Measurements from ENCODE around the gene REM1. TPM values are rescaled to one million over a fixed set of nuclear protein-coding genes. Genes with fewer than 3 reads are reported as not detected.

The REM1 gene
- total RNA-seq, 1 experiment from 2014 or later: not detected

- peaks cover 2 to 34% (median 9%) of the 10 kb centered on the region in 3 experiments; a peak in 6 of 7 replicates for H3K36me3 Mint-ChIP-seq (ENCODE audit: insufficient read depth in 1 of 3, low read depth in 3 of 3)
- H3K23me2 ChIP-seq (ENCODE audit: insufficient read length, low read depth, low read length, poor library complexity, severe bottlenecking): no peaks in the 10 kb centered on the region
- H3K4me2 ChIP-seq (ENCODE audit: insufficient read depth, insufficient read length, low read length): no peak overlapping the region
- H4K5ac ChIP-seq (ENCODE audit: insufficient read length, low read depth, low read length): no peak overlapping the region
- no peaks in the 10 kb centered on the region for H4K20me1 ChIP-seq (ENCODE audit: control insufficient read depth, insufficient read depth, insufficient read length)
- H3K27ac ChIP-seq (ENCODE audit: insufficient read length, low read depth, low read length): no peak overlapping the region
- no peaks in the 10 kb centered on the region for H3K79me1 ChIP-seq (ENCODE audit: insufficient read depth, low read depth, low read length, poor library complexity, severe bottlenecking)
- no peaks in the 10 kb centered on the region for H3K27me3 ChIP-seq (ENCODE audit: insufficient read depth, low read length)
- no peaks in the 10 kb centered on the region for H3K4me1 ChIP-seq (ENCODE audit: insufficient read depth, low read length)
- H2AK5ac ChIP-seq (ENCODE audit: insufficient read length, low read length): no peak overlapping the region
- no peak overlapping the region for H3K56ac ChIP-seq (ENCODE audit: insufficient read length, low read depth, low read length)
- H2BK12ac ChIP-seq (ENCODE audit: insufficient read length, low read depth, low read length): no peak overlapping the region
- no peak overlapping the region for H3K27ac Mint-ChIP-seq
- no peak overlapping the region for H3K9ac ChIP-seq (ENCODE audit: extremely low read depth, insufficient read length, low read length)
- no peaks in the 10 kb centered on the region for H3K79me2 ChIP-seq (ENCODE audit: insufficient read depth, low read length)
- peaks cover 8% of the 10 kb centered on the region for H3K27me3 Mint-ChIP-seq (ENCODE audit: low read depth)
- H2BK120ac ChIP-seq (ENCODE audit: low read depth, low read length, poor library complexity, severe bottlenecking): no peak overlapping the region
- H4K8ac ChIP-seq (replicated peaks; ENCODE audit: insufficient read length, low read depth, low read length): no peak overlapping the region
- H3K18ac ChIP-seq (ENCODE audit: insufficient read length, low read depth, low read length): no peak overlapping the region
- H3T11ph ChIP-seq (ENCODE audit: low read length): no peak overlapping the region
- no peak overlapping the region for H3K4me3 Mint-ChIP-seq
- H3K4me1 Mint-ChIP-seq: no peaks in the 10 kb centered on the region
- TF ChIP-seq, protein P1, sequence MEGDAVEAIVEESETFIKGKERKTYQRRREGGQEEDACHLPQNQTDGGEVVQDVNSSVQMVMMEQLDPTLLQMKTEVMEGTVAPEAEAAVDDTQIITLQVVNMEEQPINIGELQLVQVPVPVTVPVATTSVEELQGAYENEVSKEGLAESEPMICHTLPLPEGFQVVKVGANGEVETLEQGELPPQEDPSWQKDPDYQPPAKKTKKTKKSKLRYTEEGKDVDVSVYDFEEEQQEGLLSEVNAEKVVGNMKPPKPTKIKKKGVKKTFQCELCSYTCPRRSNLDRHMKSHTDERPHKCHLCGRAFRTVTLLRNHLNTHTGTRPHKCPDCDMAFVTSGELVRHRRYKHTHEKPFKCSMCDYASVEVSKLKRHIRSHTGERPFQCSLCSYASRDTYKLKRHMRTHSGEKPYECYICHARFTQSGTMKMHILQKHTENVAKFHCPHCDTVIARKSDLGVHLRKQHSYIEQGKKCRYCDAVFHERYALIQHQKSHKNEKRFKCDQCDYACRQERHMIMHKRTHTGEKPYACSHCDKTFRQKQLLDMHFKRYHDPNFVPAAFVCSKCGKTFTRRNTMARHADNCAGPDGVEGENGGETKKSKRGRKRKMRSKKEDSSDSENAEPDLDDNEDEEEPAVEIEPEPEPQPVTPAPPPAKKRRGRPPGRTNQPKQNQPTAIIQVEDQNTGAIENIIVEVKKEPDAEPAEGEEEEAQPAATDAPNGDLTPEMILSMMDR (conservative IDR thresholded peaks at IDR 0.05): no peak
- no peak overlapping the region for H3K23ac ChIP-seq (ENCODE audit: insufficient read length, low read depth, low read length)
- H4K91ac ChIP-seq (ENCODE audit: insufficient read length, low read depth, low read length): no peak overlapping the region
- H3K9me3 ChIP-seq (ENCODE audit: control insufficient read depth, low read depth, low read length): peaks cover 53% of the 10 kb centered on the region
- no peak overlapping the region for H3K14ac ChIP-seq (ENCODE audit: insufficient read depth, low read length)
- DNase-seq: no peak
- no peak overlapping the region for H2BK15ac ChIP-seq (ENCODE audit: low read depth, low read length)
- WGBS (ENCODE audit: extremely low coverage, insufficient read length, low lambda C conversion rate): no CpG with 5 or more reads among the region's 2 CpGs
- H2AFZ ChIP-seq (ENCODE audit: low read length): no peak overlapping the region
- no peak overlapping the region for H2BK20ac ChIP-seq (ENCODE audit: low read depth, low read length, poor library complexity, severe bottlenecking)
- no peak overlapping the region for H2BK5ac ChIP-seq (ENCODE audit: insufficient read length, low read length)
- no peak overlapping the region for H3K4ac ChIP-seq (ENCODE audit: low read depth, low read length)
- H3K9me3 Mint-ChIP-seq: peaks cover 69 to 86% of the 10 kb centered on the region in 2 experiments
Observed at GRCh38 chr20:31452575-31452974, 22.5 kb upstream of the REM1 start.
